ENCODE data around the gene IPMK.
A peak's percentile ranks its signal among the peaks of the same experiment; 100 is the strongest.

Gene IPMK

GRCh38 chr10:58267713-58268453, at the start of gene IPMK:
Gene IPMK (minus strand): TSS chr10:58267894. CDS start chr10:58267611, 283 bp downstream.
- Histone ChIP-seq H3K27ac (ENCODE audit: low read length) (peak within 1 kb of the TSS; percentile 93), H3K27me3 (ENCODE audit: low read depth, low read length) (no peaks in the 10 kb centered on the region), H3K4me1 (ENCODE audit: control insufficient read depth in 1 of 2, insufficient read depth in 2 of 2, low read length in 2 of 2) (peaks cover 6 to 18% of the 10 kb centered on the region in 2 donors), H3K4me3 (ENCODE audit: low read depth in 1 of 2, low read length in 2 of 2) (peak within 1 kb of the TSS; percentile 90 to 94), H3K36me3 (ENCODE audit: control insufficient read depth in 1 of 2, insufficient read depth in 2 of 2, low read length in 2 of 2) (peaks cover 0 to 15% of the 10 kb centered on the region in 2 donors), H3K9me3 (ENCODE audit: control insufficient read depth in 1 of 2, low read length in 2 of 2) (no peaks in the 10 kb centered on the region)

- H3K4me1 ChIP-seq (ENCODE audit: control insufficient read depth in 1 of 2, insufficient read depth in 2 of 2, low read length in 2 of 2), result no peaks in the 10 kb centered on the region
- H3K4me3 ChIP-seq (ENCODE audit: low read depth in 1 of 2, low read length in 2 of 2), result no peak overlapping the region
- H3K27me3 ChIP-seq (ENCODE audit: low read depth, low read length), result no peaks in the 10 kb centered on the region
- no peaks in the 10 kb centered on the region for H3K36me3 ChIP-seq (ENCODE audit: control insufficient read depth in 1 of 2, insufficient read depth in 2 of 2, low read length in 2 of 2)
- H3K9me3 ChIP-seq (ENCODE audit: control insufficient read depth in 1 of 2, low read length in 2 of 2), result no peaks in the 10 kb centered on the region
- no peak overlapping the region for H3K27ac ChIP-seq (ENCODE audit: low read length)
Observed at GRCh38 chr10:58316874-58317273, 49.2 kb upstream of the IPMK start.

GRCh38 chr10:58311026-58311425, 43.3 kb upstream of the IPMK start:
- H3K4me1 ChIP-seq (ENCODE audit: control insufficient read depth in 1 of 2, insufficient read depth in 2 of 2, low read length in 2 of 2), result no peaks in the 10 kb centered on the region
- H3K27ac ChIP-seq (ENCODE audit: low read length), result no peak overlapping the region
- H3K9me3 ChIP-seq (ENCODE audit: control insufficient read depth in 1 of 2, low read length in 2 of 2), result no peaks in the 10 kb centered on the region
- H3K27me3 ChIP-seq (ENCODE audit: low read depth, low read length), result no peaks in the 10 kb centered on the region
- no peaks in the 10 kb centered on the region for H3K36me3 ChIP-seq (ENCODE audit: control insufficient read depth in 1 of 2, insufficient read depth in 2 of 2, low read length in 2 of 2)
- H3K4me3 ChIP-seq (ENCODE audit: low read depth in 1 of 2, low read length in 2 of 2), result no peak overlapping the region

GRCh38 chr10:58307676-58308075, 40.0 kb upstream of the IPMK start:
- H3K27me3 ChIP-seq (ENCODE audit: low read depth, low read length), result no peaks in the 10 kb centered on the region
- H3K9me3 ChIP-seq (ENCODE audit: control insufficient read depth in 1 of 2, low read length in 2 of 2), result no peaks in the 10 kb centered on the region
- H3K4me1 ChIP-seq (ENCODE audit: control insufficient read depth in 1 of 2, insufficient read depth in 2 of 2, low read length in 2 of 2), result no peaks in the 10 kb centered on the region
- no peaks in the 10 kb centered on the region for H3K36me3 ChIP-seq (ENCODE audit: control insufficient read depth in 1 of 2, insufficient read depth in 2 of 2, low read length in 2 of 2)
- no peak overlapping the region for H3K27ac ChIP-seq (ENCODE audit: low read length)
- no peak overlapping the region for H3K4me3 ChIP-seq (ENCODE audit: low read depth in 1 of 2, low read length in 2 of 2)

GRCh38 chr10:58305821-58306220, 38.1 kb upstream of the IPMK start:
- H3K36me3 ChIP-seq (ENCODE audit: control insufficient read depth in 1 of 2, insufficient read depth in 2 of 2, low read length in 2 of 2), result no peaks in the 10 kb centered on the region

GRCh38 chr10:58304099-58304633, 36.5 kb upstream of the IPMK start:
- Histone ChIP-seq H3K36me3 (ENCODE audit: control insufficient read depth in 1 of 2, insufficient read depth in 2 of 2, low read length in 2 of 2) (no peaks in the 10 kb centered on the region), H3K27ac (ENCODE audit: low read length) (no peak overlapping the region), H3K4me3 (ENCODE audit: low read depth in 1 of 2, low read length in 2 of 2) (no peak overlapping the region), H3K9me3 (ENCODE audit: control insufficient read depth in 1 of 2, low read length in 2 of 2) (no peaks in the 10 kb centered on the region), H3K27me3 (ENCODE audit: low read depth, low read length) (no peaks in the 10 kb centered on the region), H3K4me1 (ENCODE audit: control insufficient read depth in 1 of 2, insufficient read depth in 2 of 2, low read length in 2 of 2) (no peaks in the 10 kb centered on the region)

More at GRCh38 chr10:58305821-58306220, 38.1 kb upstream of the IPMK start:
- Histone ChIP-seq H3K27me3 (ENCODE audit: low read depth, low read length) (no peaks in the 10 kb centered on the region), H3K27ac (ENCODE audit: low read length) (no peak overlapping the region), H3K4me1 (ENCODE audit: control insufficient read depth in 1 of 2, insufficient read depth in 2 of 2, low read length in 2 of 2) (no peaks in the 10 kb centered on the region), H3K4me3 (ENCODE audit: low read depth in 1 of 2, low read length in 2 of 2) (no peak overlapping the region), H3K9me3 (ENCODE audit: control insufficient read depth in 1 of 2, low read length in 2 of 2) (no peaks in the 10 kb centered on the region)

- Histone ChIP-seq H3K27ac (ENCODE audit: low read length) (no peak overlapping the region), H3K27me3 (ENCODE audit: low read depth, low read length) (no peaks in the 10 kb centered on the region), H3K36me3 (ENCODE audit: control insufficient read depth in 1 of 2, insufficient read depth in 2 of 2, low read length in 2 of 2) (no peaks in the 10 kb centered on the region), H3K9me3 (ENCODE audit: control insufficient read depth in 1 of 2, low read length in 2 of 2) (no peaks in the 10 kb centered on the region), H3K4me3 (ENCODE audit: low read depth in 1 of 2, low read length in 2 of 2) (no peak overlapping the region), H3K4me1 (ENCODE audit: control insufficient read depth in 1 of 2, insufficient read depth in 2 of 2, low read length in 2 of 2) (no peaks in the 10 kb centered on the region)
Observed at GRCh38 chr10:58302254-58302653, 34.6 kb upstream of the IPMK start.

GRCh38 chr10:58300676-58301075, 33.0 kb upstream of the IPMK start:
- H3K4me1 ChIP-seq (ENCODE audit: control insufficient read depth in 1 of 2, insufficient read depth in 2 of 2, low read length in 2 of 2), result no peaks in the 10 kb centered on the region
- no peak overlapping the region for H3K4me3 ChIP-seq (ENCODE audit: low read depth in 1 of 2, low read length in 2 of 2)
- no peaks in the 10 kb centered on the region for H3K36me3 ChIP-seq (ENCODE audit: control insufficient read depth in 1 of 2, insufficient read depth in 2 of 2, low read length in 2 of 2)
- H3K9me3 ChIP-seq (ENCODE audit: control insufficient read depth in 1 of 2, low read length in 2 of 2), result no peaks in the 10 kb centered on the region
- H3K27me3 ChIP-seq (ENCODE audit: low read depth, low read length), result no peaks in the 10 kb centered on the region
- no peak overlapping the region for H3K27ac ChIP-seq (ENCODE audit: low read length)

GRCh38 chr10:58299580-58299979, 31.9 kb upstream of the IPMK start:
- H3K27me3 ChIP-seq (ENCODE audit: low read depth, low read length), result no peaks in the 10 kb centered on the region
- no peaks in the 10 kb centered on the region for H3K4me1 ChIP-seq (ENCODE audit: control insufficient read depth in 1 of 2, insufficient read depth in 2 of 2, low read length in 2 of 2)
- H3K36me3 ChIP-seq (ENCODE audit: control insufficient read depth in 1 of 2, insufficient read depth in 2 of 2, low read length in 2 of 2), result no peaks in the 10 kb centered on the region
- H3K9me3 ChIP-seq (ENCODE audit: control insufficient read depth in 1 of 2, low read length in 2 of 2), result no peaks in the 10 kb centered on the region
- H3K27ac ChIP-seq (ENCODE audit: low read length), result no peak overlapping the region
- no peak overlapping the region for H3K4me3 ChIP-seq (ENCODE audit: low read depth in 1 of 2, low read length in 2 of 2)

GRCh38 chr10:58293989-58294388, 26.3 kb upstream of the IPMK start:
- H3K9me3 ChIP-seq (ENCODE audit: control insufficient read depth in 1 of 2, low read length in 2 of 2), result no peaks in the 10 kb centered on the region
- no peaks in the 10 kb centered on the region for H3K36me3 ChIP-seq (ENCODE audit: control insufficient read depth in 1 of 2, insufficient read depth in 2 of 2, low read length in 2 of 2)
- H3K27ac ChIP-seq (ENCODE audit: low read length), result no peak overlapping the region
- H3K4me1 ChIP-seq (ENCODE audit: control insufficient read depth in 1 of 2, insufficient read depth in 2 of 2, low read length in 2 of 2), result no peaks in the 10 kb centered on the region
- no peak overlapping the region for H3K4me3 ChIP-seq (ENCODE audit: low read depth in 1 of 2, low read length in 2 of 2)
- H3K27me3 ChIP-seq (ENCODE audit: low read depth, low read length), result no peaks in the 10 kb centered on the region

- H3K4me3 ChIP-seq (ENCODE audit: low read depth in 1 of 2, low read length in 2 of 2), result no peak overlapping the region
- no peaks in the 10 kb centered on the region for H3K27me3 ChIP-seq (ENCODE audit: low read depth, low read length)
- no peaks in the 10 kb centered on the region for H3K9me3 ChIP-seq (ENCODE audit: control insufficient read depth in 1 of 2, low read length in 2 of 2)
- H3K36me3 ChIP-seq (ENCODE audit: control insufficient read depth in 1 of 2, insufficient read depth in 2 of 2, low read length in 2 of 2), result no peaks in the 10 kb centered on the region
- H3K4me1 ChIP-seq (ENCODE audit: control insufficient read depth in 1 of 2, insufficient read depth in 2 of 2, low read length in 2 of 2), result no peaks in the 10 kb centered on the region
- H3K27ac ChIP-seq (ENCODE audit: low read length), result no peak overlapping the region
Observed at GRCh38 chr10:58291538-58292174, 24.0 kb upstream of the IPMK start.

Measured in muscle layer of duodenum (tissue), 2 donors.